NCI-H510A (cell line): ENCODE data around the gene CPLANE2.
A peak's percentile ranks its signal among the peaks of the same experiment; 100 is the strongest.
"Not testable (repeated sequence)": the region's sequence is repeated elsewhere in the genome, so short reads cannot be mapped to it uniquely, and the experiment has no call there.

Source experiments
- DNase-seq: peaks from one replicate; lab custom pipeline; 2025; lab: John Stamatoyannopoulos, UW

CPLANE2 gene

DNA sequence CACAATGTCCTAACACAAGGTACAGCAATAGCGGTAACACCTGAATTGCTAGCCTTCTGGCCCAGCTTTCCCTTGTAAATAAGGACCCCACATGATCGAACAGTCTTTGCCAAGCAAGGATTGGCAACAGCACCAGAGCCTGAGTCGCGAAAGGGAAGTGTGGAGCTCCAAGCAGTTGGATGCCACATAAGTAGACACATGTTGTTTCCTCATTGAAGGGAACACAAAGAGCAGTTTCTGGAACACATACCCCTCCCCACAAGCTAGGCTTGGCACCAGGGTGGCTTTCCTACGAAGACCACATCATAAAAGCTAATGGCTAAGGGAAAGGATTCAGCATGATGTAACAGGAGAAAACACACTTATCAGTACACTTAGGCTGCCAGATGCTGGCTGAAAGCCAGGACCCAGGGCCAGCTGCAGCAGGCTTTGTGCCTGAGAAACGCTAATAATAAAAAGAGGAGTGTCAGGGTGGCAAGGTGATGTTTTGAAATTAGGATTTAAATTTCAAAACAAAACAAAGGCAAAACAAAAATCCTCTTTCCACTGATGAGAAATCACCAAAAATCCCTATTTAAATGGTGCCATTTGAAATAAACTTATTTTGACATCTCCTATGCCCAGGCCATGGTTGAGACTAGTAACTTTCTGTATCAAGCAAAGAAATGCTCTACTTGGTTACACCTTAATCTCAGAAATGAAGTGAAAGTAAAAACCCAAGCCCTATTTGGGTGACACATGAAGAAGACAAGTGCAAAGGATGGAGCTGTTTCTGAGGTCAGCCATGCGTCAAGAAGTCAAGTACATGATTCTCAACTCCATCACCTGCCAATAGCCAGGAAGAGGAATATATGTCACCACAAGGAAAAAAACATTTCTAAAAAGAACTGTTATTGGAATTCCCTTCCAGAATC is 11.9 kb upstream of the CPLANE2 start:
- peak; percentile 93 for DNase-seq

GRCh38 chr1:16248007-16248436 is 11.0 kb upstream of the CPLANE2 start:
- DNase-seq, result peak; percentile 26

GRCh38 chr1:16247441-16247840 is 10.5 kb upstream of the CPLANE2 start:
- no peak for DNase-seq

- peak; percentile 34 for DNase-seq
Observed at GRCh38 chr1:16246961-16247360, 10.0 kb upstream of the CPLANE2 start.

- DNase-seq, result not testable (repeated sequence)
Observed at GRCh38 chr1:16246239-16246638, 9.3 kb upstream of the CPLANE2 start.

GRCh38 chr1:16245476-16246196 is 8.7 kb upstream of the CPLANE2 start:
- no peak for DNase-seq

DNA sequence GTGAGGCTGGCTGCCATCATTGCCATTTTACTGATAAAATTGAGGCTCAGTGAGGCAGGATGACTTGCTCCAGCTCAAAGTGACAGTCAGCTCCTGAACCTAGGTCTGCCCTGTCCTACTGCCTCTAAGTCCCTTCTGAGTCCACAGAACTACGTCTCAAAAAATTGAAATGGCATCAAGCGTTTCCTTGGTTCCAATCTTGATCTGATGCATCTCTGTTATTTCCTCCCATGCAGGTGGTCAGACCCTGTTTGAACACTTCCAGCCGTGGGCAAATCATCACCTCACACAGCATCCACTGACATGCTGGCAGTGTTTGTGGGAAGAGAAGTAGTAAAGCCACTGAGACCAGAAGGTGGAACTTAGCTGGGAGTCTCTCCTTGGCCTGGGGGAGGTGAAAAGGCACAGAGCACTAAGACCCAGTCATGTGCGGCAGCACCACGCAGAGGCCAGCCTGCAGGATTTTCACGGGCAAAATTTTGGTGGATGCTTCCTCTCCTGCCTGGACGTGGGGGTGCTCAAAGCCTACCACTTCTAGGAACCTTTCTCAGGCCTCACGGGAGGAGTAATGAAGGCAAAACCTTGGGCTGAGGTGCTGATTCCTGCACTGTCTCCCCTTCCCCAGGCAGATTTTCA is 7.8 kb upstream of the CPLANE2 start:
- no peak for DNase-seq

- DNase-seq, result peak; percentile 78
Observed at GRCh38 chr1:16243936-16244649, 7.1 kb upstream of the CPLANE2 start.

DNA sequence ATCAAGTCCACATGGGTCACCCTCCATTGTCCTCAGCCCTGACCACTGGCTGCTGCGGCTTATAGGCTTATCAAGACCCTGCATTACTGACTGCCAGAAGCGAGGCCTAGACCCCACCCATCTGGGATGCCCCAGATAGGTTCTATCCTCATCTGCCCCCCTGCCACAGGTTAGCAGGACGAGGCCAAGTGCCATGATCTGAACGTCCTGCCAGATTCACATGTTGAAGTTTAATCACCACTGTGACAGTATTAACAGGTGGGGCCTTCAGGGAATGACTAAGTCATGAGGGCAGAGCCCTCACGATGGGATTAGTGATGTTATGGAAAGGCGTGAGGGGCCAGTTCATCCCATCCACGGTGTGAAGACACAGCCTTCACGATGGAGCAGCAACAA is 6.2 kb upstream of the CPLANE2 start:
- DNase-seq, result no peak

DNA sequence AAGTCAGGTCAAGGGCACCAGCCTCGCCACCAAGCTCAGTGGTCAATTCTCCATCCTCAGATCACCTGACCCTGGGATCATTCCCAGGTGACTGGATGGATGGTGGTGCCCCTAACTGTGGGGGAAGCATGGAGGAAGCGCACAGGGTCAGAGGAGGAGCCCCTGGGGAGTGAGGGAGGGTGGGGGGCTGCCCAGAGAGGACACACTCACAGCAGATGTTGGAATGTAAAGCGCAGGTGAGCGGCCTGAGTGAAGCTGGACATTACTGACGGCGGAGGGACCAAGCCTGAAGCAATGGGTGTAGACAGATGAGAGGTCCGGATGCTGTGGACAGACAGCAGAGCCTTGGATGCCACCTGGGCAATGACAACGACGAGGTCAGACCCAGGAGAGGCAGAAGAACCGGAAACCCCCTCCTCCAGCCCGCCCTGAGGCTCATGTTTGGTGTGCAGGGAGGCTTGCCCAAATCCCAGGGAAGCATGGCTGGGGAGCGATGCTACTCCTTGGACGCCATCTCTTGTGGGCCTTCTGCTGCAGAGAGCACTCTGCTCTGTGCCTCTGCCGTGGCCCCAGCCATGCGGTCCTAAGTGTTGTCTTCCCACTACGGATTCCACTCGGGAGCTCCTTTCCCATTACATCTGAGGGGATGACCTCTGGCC is 5.7 kb upstream of the CPLANE2 start:
- DNase-seq, result no peak

DNA sequence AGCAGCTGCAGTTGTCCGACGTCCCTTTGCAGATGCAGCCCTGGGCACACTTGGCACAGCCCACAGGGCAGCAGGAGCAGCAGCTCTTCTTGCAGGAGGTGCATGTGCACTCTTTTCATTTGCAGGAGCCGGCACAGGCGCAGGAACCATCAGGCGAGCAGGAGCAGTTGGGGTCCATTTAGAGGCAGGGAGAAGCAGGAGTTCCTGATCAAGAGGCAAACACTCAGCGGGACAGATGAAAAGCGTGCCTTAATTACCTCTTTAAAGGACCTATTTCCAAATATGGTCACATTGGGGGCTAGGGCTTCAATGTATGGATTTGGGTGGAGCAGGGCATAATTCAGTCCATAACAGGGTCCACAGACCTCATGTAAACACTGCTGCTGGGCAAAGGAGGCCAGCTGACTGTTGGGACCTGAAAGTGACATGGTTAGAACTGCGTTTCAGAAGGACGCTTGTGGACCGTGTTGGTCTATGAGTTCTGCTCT is 4.3 kb upstream of the CPLANE2 start:
- peak; percentile 14 for DNase-seq

DNA sequence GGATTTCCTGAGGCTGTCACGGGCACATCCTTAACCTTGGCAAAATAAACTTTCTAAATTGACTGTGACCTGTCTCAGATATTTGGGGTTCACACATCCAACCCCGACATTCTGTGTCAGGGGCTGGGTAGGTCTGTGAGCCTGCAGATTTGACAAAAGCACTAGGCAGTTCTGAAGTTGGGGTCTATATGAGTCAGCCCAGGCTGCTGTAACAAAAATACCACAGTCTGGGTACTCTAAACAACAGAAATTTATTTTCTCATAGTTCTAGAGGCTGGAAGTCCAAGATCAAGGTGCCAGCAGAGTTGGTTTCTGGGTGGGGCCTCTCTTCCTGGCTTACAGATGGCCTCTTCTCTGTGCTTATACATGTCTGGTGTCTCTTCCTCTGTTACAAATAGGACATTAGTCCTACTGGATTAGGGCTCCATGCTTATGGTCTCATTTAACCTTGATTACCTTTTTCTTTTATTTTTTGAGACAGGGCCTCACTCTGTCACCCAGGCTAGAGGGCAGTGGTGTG is 3.0 kb upstream of the CPLANE2 start:
- DNase-seq, result no peak

GRCh38 chr1:16237343-16237830 is 404 bp upstream of the CPLANE2 start:
- no peak for DNase-seq

DNA sequence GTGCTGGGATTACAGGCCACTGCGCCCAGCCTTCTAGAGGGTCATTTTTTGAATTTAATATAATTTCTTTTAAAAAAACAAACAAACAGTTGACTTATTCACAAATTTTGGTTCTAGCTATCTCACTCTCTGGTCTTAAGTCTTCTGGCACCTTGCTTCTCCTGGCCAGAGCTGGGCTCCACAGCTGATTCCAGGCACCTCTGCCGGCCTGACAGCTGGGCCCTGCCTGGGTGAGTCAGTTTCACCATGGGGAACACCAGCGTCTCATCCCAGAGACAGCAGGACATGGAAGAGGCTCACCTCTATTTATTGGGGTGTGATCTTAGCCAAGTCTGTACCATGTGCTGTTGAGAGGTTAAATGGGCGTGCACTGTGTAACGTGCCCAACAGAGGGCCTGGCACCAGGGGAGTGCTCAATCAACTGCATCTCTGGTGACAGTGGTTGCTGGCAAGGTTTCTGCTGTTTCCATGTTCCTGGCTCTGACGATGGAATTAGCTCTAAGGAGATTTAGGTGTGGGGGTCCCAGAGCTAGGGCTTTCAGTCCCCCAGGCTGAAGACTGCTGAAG is 956 bp downstream of the CPLANE2 start:
- DNase-seq, result peak; percentile 78

- no peak for DNase-seq
Observed at GRCh38 chr1:16235347-16235746, 1.6 kb downstream of the CPLANE2 start.

GRCh38 chr1:16233431-16233830 is 3.6 kb downstream of the CPLANE2 start:
- DNase-seq, result no peak

GRCh38 chr1:16232316-16232710 is 4.7 kb downstream of the CPLANE2 start:
- no peak for DNase-seq

DNA sequence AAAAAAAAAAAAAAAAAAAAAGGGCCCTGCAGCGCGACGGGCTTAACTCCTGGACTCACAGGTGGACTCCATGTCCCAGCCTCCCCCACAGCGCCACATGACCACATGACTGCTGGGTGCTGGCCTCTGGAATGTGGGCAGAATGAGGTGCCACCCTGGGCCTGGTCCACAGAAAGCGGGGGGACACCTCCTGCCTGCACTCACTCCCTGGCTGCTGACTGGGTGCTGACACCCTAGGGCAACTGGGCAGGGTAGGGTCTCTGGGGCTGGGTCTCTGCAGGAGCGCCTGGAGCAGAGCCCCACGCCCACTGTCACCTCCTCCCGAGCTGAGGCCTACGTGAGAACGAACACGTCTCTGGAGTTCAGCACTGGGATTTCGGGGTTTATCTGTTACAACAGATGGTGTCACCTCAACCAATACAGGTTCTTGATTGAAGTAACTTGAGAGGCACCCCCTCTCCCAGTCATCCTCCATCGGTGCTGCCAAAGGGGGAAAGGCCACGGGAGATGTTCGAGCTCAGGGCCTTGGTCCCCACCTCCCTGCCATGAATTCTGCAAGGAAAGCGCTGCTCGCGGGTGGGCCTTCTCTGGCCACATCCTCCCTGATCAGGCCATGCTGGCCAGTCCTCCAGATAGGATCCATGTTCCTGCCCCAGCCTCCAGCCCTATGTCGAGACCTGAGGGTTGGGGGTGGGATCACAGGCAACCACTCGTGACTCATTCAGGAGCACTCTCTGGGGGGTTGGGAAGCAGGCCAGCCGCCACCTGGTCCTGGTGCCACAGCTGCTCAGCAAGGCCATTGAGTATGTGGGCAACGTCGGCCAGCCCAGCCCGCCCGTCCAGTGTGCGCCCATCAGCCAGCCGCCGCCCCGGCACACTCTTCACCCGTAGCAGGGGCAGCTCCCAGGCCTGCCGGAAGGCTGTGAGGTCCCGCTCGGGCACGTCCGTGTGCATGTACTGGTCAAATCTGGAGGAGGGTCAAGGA is 5.4 kb downstream of the CPLANE2 start:
- no peak for DNase-seq

- DNase-seq, result no peak
Observed at GRCh38 chr1:16230744-16231143, 6.2 kb downstream of the CPLANE2 start.
